Uterus (tissue), 4 donors: ENCODE results near the gene DUSP28. TPM values are rescaled to one million over a fixed set of nuclear protein-coding genes. Genes with fewer than 3 reads are reported as not detected.

ENCODE experiments used
- DNase-seq, 2 donors: peaks; one replicate each; pipeline ENCODE4 v3.0.0-alpha.2; 2019 to 2020
- H3K27ac ChIP-seq, 2 donors: fragments of 200-600 bp; sonication (generic); 1 replicate in 1 of 2; 2 replicates in 1 of 2; pipeline ENCODE4 v1.5.1; 2016 to 2018
- H3K27me3 ChIP-seq, 2 donors: fragments of 200-600 bp; sonication (generic); one replicate each; pipeline ENCODE4 v1.5.1; 2018 to 2019; ENCODE audit warnings: control low read depth in 1 of 2
- H3K36me3 ChIP-seq, 2 donors: fragments of 200-600 bp; sonication (generic); one replicate each; pipeline ENCODE4 v1.5.1; 2019; ENCODE audit warnings: control low read depth in 1 of 2
- H3K4me1 ChIP-seq, 2 donors: fragments of 200-600 bp; sonication (generic); one replicate each; pipeline ENCODE4 v1.5.1; 2018 to 2019; ENCODE audit warnings: control low read depth in 1 of 2
- H3K4me3 ChIP-seq, 2 donors: fragments of 200-600 bp; sonication (generic); 1 replicate in 1 of 2; 2 replicates in 1 of 2; pipeline ENCODE4 v1.5.1; 2018 to 2019; ENCODE audit warnings: mild to moderate bottlenecking in 1 of 2
- H3K9me3 ChIP-seq, 2 donors: fragments of 200-600 bp; sonication (generic); one replicate each; pipeline ENCODE4 v1.5.1; 2019; ENCODE audit warnings: control low read depth in 1 of 2
- POLR2A ChIP-seq, 2 donors: fragments of 450-650 bp; IDR thresholded peaks; one replicate each; pipeline ENCODE4 v1.6.1; 2016; ENCODE audit warnings: antibody characterized with exemption in 2 of 2, mild to moderate bottlenecking in 1 of 2, moderate library complexity in 1 of 2
- intact Hi-C: fragments of 100-400 bp; cut with DNase I; formaldehyde crosslinking; loops from one replicate; pipeline ENCODE4 v1.15.1; 2023; ENCODE audit warnings: low total_unique reads
- total RNA-seq, 4 donors: library from RNA; depleted of rRNA in 3 of 4; stranded (reverse); fragments of >200 nt in 3 of 4; gene quantifications; one replicate each; pipeline versions ENCODE4 v1.1.0 to v1.2.4, GENCODE V29; 2014 to 2023
- TF ChIP-seq, protein P1 (sequence below), 4 experiments: fragments of 200-600 bp in 2 of 4; fragments of 450-650 bp in 2 of 4; sonication (generic) in 2 of 4; IDR thresholded peaks; one replicate each; pipeline ENCODE4 v1.5.1; 2016 to 2019; ENCODE audit warnings: antibody characterized with exemption in 4 of 4, mild to moderate bottlenecking in 2 of 4, moderate library complexity in 1 of 4
- donor health status: DM: yes; HTN: yes; CAD: no.

DUSP28 gene
- total RNA-seq, 4 donors from 2014 or later = 0.26 to 3.7 (median 2.6) TPM

- intact Hi-C loops = no loop called here
- DNase-seq = no peak
Measured at GRCh38 chr2:240571314-240571973, 11.3 kb downstream of the DUSP28 start.

GRCh38 chr2:240572141-240573031 lies 12.2 kb downstream of the DUSP28 start:
- no peaks in the 10 kb centered on the region for H3K36me3 ChIP-seq
- no peak overlapping the region for H3K4me3 ChIP-seq
- H3K4me1 ChIP-seq = peaks cover 0 to 14% of the 10 kb centered on the region in 2 donors
- no peaks in the 10 kb centered on the region for H3K27me3 ChIP-seq
- TF ChIP-seq, protein P1, sequence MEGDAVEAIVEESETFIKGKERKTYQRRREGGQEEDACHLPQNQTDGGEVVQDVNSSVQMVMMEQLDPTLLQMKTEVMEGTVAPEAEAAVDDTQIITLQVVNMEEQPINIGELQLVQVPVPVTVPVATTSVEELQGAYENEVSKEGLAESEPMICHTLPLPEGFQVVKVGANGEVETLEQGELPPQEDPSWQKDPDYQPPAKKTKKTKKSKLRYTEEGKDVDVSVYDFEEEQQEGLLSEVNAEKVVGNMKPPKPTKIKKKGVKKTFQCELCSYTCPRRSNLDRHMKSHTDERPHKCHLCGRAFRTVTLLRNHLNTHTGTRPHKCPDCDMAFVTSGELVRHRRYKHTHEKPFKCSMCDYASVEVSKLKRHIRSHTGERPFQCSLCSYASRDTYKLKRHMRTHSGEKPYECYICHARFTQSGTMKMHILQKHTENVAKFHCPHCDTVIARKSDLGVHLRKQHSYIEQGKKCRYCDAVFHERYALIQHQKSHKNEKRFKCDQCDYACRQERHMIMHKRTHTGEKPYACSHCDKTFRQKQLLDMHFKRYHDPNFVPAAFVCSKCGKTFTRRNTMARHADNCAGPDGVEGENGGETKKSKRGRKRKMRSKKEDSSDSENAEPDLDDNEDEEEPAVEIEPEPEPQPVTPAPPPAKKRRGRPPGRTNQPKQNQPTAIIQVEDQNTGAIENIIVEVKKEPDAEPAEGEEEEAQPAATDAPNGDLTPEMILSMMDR (IDR thresholded peaks at IDR 0.05) = no peak
- TF ChIP-seq POLR2A (IDR thresholded peaks at IDR 0.05) = no peak
- DNase-seq = no peak
- no peak overlapping the region for H3K27ac ChIP-seq
- intact Hi-C loops = no loop called here
- no peaks in the 10 kb centered on the region for H3K9me3 ChIP-seq

More at GRCh38 chr2:240571314-240571973, 11.3 kb downstream of the DUSP28 start:
- H3K9me3 ChIP-seq = no peaks in the 10 kb centered on the region
- H3K27me3 ChIP-seq = no peaks in the 10 kb centered on the region
- no peak overlapping the region for H3K27ac ChIP-seq
- H3K4me3 ChIP-seq = no peak overlapping the region
- no peaks in the 10 kb centered on the region for H3K36me3 ChIP-seq
- peaks cover 0 to 23% of the 10 kb centered on the region in 2 donors for H3K4me1 ChIP-seq
- TF ChIP-seq POLR2A (IDR thresholded peaks at IDR 0.05) = no peak
- TF ChIP-seq, protein P1 (IDR thresholded peaks at IDR 0.05) = no peak

- intact Hi-C loops = no loop called here
Measured at GRCh38 chr2:240573071-240573515, 12.9 kb downstream of the DUSP28 start.

GRCh38 chr2:240573516-240574385 lies 13.6 kb downstream of the DUSP28 start:
- Histone ChIP-seq H3K27me3 (no peaks in the 10 kb centered on the region), H3K27ac (no peak overlapping the region), H3K36me3 (no peaks in the 10 kb centered on the region), H3K4me1 (peaks cover 0 to 9% of the 10 kb centered on the region in 2 donors), H3K9me3 (no peaks in the 10 kb centered on the region), H3K4me3 (no peak overlapping the region)
- TF ChIP-seq, protein P1 (IDR thresholded peaks at IDR 0.05) = no peak
- no peak for TF ChIP-seq POLR2A (IDR thresholded peaks at IDR 0.05)
- DNase-seq = no peak
- intact Hi-C loops = no loop called here

More at GRCh38 chr2:240573071-240573515, 12.9 kb downstream of the DUSP28 start:
- no peak overlapping the region for H3K27ac ChIP-seq
- peaks cover 0 to 9% of the 10 kb centered on the region in 2 donors for H3K4me1 ChIP-seq
- TF ChIP-seq POLR2A (IDR thresholded peaks at IDR 0.05) = no peak
- TF ChIP-seq, protein P1 (IDR thresholded peaks at IDR 0.05) = no peak
- no peak for DNase-seq
- H3K9me3 ChIP-seq = no peaks in the 10 kb centered on the region
- no peaks in the 10 kb centered on the region for H3K27me3 ChIP-seq
- no peaks in the 10 kb centered on the region for H3K36me3 ChIP-seq
- no peak overlapping the region for H3K4me3 ChIP-seq
